Testis (tissue), 3 donors: ENCODE data around the gene TRIM21. TPM values are rescaled to one million over a fixed set of nuclear protein-coding genes. Genes with fewer than 3 reads are reported as not detected.

Source experiments
- DNase-seq: peaks from one replicate; pipeline ENCODE4 v3.0.0-alpha.2; 2019
- H3K27ac ChIP-seq, 2 donors: fragments of 200-600 bp; sonication (generic); one replicate each; pipeline ENCODE4 v1.5.1; 2019
- H3K27me3 ChIP-seq: fragments of 200-600 bp; sonication (generic); one replicate; pipeline ENCODE4 v1.5.1; 2019
- H3K36me3 ChIP-seq: fragments of 200-600 bp; sonication (generic); one replicate; pipeline ENCODE4 v1.5.1; 2017; ENCODE audit warnings: low read depth; ENCODE audit errors: missing control alignments
- H3K4me1 ChIP-seq: fragments of 200-600 bp; sonication (generic); one replicate; pipeline ENCODE4 v1.5.1; 2019
- H3K4me3 ChIP-seq, 2 donors: fragments of 200-600 bp; sonication (generic); one replicate each; pipeline ENCODE4 v1.5.1; 2017 to 2019
- H3K9me3 ChIP-seq: fragments of 200-600 bp; sonication (generic); one replicate; pipeline ENCODE4 v1.5.1; 2017
- POLR2A ChIP-seq: fragments of 450-650 bp; IDR thresholded peaks from one replicate; pipeline ENCODE4 v1.6.1; 2017; ENCODE audit warnings: antibody characterized with exemption, mild to moderate bottlenecking, moderate library complexity
- whole genome bisulfite sequencing, 2 donors: methylation state at CpG; one replicate each; pipeline ENCODE4 v1.1.5; 2018; 5-methylcytosine and 5-hydroxymethylcytosine counted together
- intact Hi-C: fragments of 100-400 bp; cut with DNase I; formaldehyde crosslinking; loops from one replicate; pipeline ENCODE4 v1.15.1; 2023; ENCODE audit warnings: low total_unique reads
- polyA plus RNA-seq: library from polyadenylated mRNA; stranded (reverse); fragments of 350-450 nt; fragmentation: Illumina TruSeq; extraction: RNeasy Lipid Tissue Mini Kit (QIAGEN cat#74804); gene quantifications from one replicate; pipeline ENCODE4 v1.2.3, GENCODE V29; 2014; ENCODE audit warnings: low read depth, low replicate concordance; ENCODE audit not compliant: insufficient read depth
- total RNA-seq, 2 donors: library from RNA; depleted of rRNA; stranded (reverse); fragments of >200 nt; gene quantifications; one replicate each; pipeline ENCODE4 v1.2.3, GENCODE V29; 2016
- TF ChIP-seq, protein P1 (sequence below), 3 experiments: fragments of 450-650 bp in 2 of 3; fragments of 200-600 bp in 1 of 3; sonication (generic) in 1 of 3; IDR thresholded peaks; one replicate each; pipeline ENCODE4 v1.5.1; 2016 to 2019; ENCODE audit warnings: antibody characterized with exemption in 3 of 3, mild to moderate bottlenecking in 2 of 3, moderate library complexity in 1 of 3

The TRIM21 gene
- total and polyA plus RNA-seq, 3 donors from 2014 or later: 4.6 to 11.0 (median 8.9) TPM

DNA sequence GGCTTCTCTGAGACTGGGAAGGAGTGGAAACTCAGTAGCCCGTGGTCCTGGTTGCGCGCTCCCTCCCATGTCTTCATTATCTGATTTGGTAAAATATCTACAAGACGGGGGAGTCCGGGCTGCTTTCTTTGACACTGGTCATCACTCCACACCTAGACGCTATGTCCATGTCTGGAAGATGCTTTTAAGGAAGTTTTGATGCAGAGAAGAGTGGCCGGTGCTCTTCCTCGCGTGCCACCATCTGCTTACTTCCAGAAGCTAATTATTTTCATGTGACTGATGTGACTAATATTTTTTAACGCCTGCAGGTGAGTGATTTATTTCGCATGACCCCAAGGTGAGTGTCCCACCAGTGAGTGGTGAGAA lies 339 bp upstream of the TRIM21 start:
- 12 to 15% methylated on average over 11 of the region's 11 CpGs for WGBS, 2 donors
- DNase-seq: no peak
- Histone ChIP-seq H3K36me3 (no peaks in the 10 kb centered on the region), H3K4me1 (no peaks in the 10 kb centered on the region), H3K4me3 (peak overlapping the region; percentile 76 to 93), H3K9me3 (no peaks in the 10 kb centered on the region), H3K27ac (peak overlapping the region; percentile 58 to 81), H3K27me3 (no peaks in the 10 kb centered on the region)
- TF ChIP-seq POLR2A: no peak
- TF ChIP-seq, protein P1, sequence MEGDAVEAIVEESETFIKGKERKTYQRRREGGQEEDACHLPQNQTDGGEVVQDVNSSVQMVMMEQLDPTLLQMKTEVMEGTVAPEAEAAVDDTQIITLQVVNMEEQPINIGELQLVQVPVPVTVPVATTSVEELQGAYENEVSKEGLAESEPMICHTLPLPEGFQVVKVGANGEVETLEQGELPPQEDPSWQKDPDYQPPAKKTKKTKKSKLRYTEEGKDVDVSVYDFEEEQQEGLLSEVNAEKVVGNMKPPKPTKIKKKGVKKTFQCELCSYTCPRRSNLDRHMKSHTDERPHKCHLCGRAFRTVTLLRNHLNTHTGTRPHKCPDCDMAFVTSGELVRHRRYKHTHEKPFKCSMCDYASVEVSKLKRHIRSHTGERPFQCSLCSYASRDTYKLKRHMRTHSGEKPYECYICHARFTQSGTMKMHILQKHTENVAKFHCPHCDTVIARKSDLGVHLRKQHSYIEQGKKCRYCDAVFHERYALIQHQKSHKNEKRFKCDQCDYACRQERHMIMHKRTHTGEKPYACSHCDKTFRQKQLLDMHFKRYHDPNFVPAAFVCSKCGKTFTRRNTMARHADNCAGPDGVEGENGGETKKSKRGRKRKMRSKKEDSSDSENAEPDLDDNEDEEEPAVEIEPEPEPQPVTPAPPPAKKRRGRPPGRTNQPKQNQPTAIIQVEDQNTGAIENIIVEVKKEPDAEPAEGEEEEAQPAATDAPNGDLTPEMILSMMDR (IDR thresholded peaks at IDR 0.05): no peak
- intact Hi-C loops: no loop called here

DNA sequence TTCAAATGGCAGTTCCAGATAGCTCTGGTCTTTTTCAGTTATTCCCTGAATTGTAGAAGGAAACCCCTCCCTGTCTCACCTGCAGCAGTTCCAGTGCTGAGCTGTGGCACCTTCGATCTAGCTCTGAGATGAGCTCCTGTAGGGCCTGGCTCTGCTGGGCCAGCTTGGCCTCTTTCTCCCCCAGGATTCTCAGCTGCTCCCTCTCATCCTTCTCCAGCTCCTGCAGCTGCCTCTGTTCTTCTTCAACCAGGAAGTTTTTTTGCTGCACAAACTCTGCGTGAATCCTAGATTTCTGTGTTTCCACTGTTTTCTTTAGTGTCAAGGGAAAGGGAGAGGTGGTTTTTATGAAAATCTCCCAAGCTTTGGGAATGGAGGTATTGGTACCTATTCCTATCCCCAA lies 5.3 kb downstream of the TRIM21 start:
- TF ChIP-seq POLR2A: no peak
- TF ChIP-seq, protein P1 (IDR thresholded peaks at IDR 0.05): no peak
- Histone ChIP-seq H3K27ac (no peak overlapping the region), H3K4me3 (no peak overlapping the region), H3K27me3 (no peaks in the 10 kb centered on the region), H3K36me3 (no peaks in the 10 kb centered on the region), H3K4me1 (no peaks in the 10 kb centered on the region), H3K9me3 (no peaks in the 10 kb centered on the region)
- 94 to 95% methylated on average over 2 of the region's 2 CpGs for WGBS, 2 donors
- no peak for DNase-seq
- intact Hi-C loops: no loop called here

DNA sequence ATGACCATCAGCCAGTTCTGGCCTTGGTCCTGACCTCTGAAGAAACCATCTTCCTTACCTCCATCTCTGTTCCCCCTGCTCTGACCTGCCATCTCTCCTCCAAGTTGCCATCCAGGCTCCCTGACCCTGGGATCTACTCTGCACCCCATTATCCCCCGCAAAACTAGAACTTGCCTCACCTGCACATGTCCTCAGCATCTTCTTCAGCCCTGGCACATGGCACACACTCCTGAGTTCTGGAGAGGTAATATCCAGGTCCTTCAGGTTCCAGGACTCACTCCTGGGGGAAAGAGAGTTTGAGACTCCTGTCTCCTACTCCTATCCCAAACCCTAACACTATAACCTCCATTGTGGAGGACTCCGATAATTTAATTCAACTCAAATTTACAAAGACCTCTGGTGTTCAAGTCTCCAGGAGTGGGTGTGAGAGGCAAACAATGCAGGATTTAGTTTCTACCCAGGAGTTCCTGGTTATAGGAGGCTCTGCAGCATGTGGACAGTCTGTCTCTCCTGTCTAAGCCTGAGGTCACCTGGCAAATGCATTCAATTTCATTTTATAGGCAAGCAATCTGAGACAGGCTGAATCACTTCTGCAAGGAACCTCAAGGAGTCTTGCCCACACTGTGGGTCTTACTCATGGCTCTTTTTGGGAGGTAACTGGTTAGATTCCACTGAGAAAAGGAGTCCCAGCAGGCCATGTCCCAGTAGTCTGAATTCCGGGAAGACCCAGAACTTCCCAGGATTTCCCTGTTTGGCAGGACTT lies 7.3 kb downstream of the TRIM21 start:
- H3K9me3 ChIP-seq: no peaks in the 10 kb centered on the region
- TF ChIP-seq POLR2A: no peak
- TF ChIP-seq, protein P1 (IDR thresholded peaks at IDR 0.05): no peak
- H3K4me1 ChIP-seq: no peaks in the 10 kb centered on the region
- no peaks in the 10 kb centered on the region for H3K36me3 ChIP-seq
- no peak overlapping the region for H3K4me3 ChIP-seq
- no peaks in the 10 kb centered on the region for H3K27me3 ChIP-seq
- no peak overlapping the region for H3K27ac ChIP-seq
- intact Hi-C loops: no loop called here
- no peak for DNase-seq
- 86 to 98% methylated on average over 3 of the region's 3 CpGs for WGBS, 2 donors

DNA sequence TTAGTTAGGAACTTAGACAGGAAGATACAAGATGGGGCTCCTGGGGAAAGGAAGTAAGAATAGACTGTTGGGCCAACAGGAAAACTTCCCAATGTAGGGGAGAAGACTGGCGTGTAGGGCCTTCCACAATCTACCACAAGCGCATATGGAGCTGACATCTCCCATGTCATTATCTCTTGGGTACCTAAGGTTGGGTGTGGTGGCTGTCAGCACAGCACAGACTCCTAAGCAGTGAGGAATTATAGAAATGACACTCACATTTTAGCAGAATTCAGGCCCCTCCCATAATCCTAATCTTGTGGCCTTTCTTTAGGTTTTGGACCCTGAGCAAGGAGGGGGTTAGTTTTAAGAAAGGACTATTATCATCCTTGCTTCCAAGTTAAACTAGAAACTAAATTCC lies 11.6 kb downstream of the TRIM21 start:
- WGBS, 2 donors: 91 to 95% methylated on average over 2 of the region's 2 CpGs
- intact Hi-C loops: no loop called here
- Histone ChIP-seq H3K4me1 (no peaks in the 10 kb centered on the region), H3K36me3 (no peaks in the 10 kb centered on the region), H3K27me3 (no peaks in the 10 kb centered on the region), H3K4me3 (no peak overlapping the region), H3K27ac (no peak overlapping the region), H3K9me3 (no peaks in the 10 kb centered on the region)
- no peak for DNase-seq
- TF ChIP-seq, protein P1 (IDR thresholded peaks at IDR 0.05): no peak
- TF ChIP-seq POLR2A: no peak
